ENCODE data around the gene CCDC167. TPM values are rescaled to one million over a fixed set of nuclear protein-coding genes. Genes with fewer than 3 reads are reported as not detected.

CCDC167 gene
- total RNA-seq, 1 donor from 2014 or later, result 73.1 TPM

DNA sequence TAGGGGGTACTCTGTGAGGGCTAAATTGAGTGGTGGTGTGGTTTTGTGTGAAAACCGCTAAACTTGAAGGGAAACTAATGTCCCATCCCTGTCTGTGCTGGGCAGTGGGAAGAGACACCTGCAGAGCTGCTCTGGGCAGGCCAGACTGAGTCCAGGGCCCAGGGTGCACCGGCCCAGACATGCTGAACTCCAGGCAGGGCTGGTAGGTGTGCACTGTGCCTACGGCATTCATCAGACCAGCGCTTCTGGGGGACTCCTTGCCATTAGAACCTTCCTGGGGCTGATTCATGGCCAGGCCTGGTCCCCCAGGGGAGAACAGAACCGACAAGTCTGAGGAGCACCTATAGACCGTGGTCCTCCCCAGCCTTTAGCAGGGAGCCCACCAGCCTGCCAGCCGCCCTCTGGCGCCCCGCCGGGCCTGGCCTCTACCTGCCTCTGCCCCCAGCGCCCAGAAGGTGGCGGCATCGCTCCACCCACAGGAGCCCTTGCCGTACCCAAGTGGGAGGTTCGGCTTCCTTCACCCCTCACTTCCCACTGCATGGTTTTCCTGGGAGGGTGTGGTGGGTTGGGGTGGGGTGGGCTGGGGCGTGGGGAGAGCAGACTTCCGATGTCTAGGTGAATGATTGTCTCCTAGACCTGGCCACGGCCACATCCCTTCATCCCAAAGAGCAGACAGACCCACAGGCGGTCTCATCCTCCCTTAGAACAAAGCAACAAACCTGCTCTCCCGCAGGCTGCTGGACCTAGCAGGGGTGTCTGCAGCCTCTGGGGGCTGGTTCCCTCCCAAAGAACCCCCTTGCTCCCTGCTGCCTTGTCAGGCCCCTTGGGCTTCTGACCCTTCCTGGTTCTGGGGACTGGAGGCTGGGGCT is 15.5 kb downstream of the CCDC167 start:
- no peak overlapping the region for H3K27ac Mint-ChIP-seq (ENCODE audit: unreplicated experiment)
- no peaks in the 10 kb centered on the region for H3K9me3 Mint-ChIP-seq
- peaks cover 38% of the 10 kb centered on the region for H3K4me1 Mint-ChIP-seq
- TF ChIP-seq, protein P1, sequence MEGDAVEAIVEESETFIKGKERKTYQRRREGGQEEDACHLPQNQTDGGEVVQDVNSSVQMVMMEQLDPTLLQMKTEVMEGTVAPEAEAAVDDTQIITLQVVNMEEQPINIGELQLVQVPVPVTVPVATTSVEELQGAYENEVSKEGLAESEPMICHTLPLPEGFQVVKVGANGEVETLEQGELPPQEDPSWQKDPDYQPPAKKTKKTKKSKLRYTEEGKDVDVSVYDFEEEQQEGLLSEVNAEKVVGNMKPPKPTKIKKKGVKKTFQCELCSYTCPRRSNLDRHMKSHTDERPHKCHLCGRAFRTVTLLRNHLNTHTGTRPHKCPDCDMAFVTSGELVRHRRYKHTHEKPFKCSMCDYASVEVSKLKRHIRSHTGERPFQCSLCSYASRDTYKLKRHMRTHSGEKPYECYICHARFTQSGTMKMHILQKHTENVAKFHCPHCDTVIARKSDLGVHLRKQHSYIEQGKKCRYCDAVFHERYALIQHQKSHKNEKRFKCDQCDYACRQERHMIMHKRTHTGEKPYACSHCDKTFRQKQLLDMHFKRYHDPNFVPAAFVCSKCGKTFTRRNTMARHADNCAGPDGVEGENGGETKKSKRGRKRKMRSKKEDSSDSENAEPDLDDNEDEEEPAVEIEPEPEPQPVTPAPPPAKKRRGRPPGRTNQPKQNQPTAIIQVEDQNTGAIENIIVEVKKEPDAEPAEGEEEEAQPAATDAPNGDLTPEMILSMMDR (conservative IDR thresholded peaks at IDR 0.05), result peak; percentile 82
- peak; percentile 72 for DNase-seq (ENCODE audit: low read depth, low spot score)
- H3K36me3 Mint-ChIP-seq (ENCODE audit: low read depth), result no peaks in the 10 kb centered on the region
- H3K27me3 Mint-ChIP-seq (ENCODE audit: low read depth), result no peaks in the 10 kb centered on the region
- H3K4me3 Mint-ChIP-seq, result no peak overlapping the region

- Mint-ChIP-seq H3K4me3 (no peak overlapping the region), H3K4me1 (peaks cover 33% of the 10 kb centered on the region), H3K36me3 (ENCODE audit: low read depth) (no peaks in the 10 kb centered on the region), H3K9me3 (no peaks in the 10 kb centered on the region), H3K27ac (ENCODE audit: unreplicated experiment) (peak overlapping the region; percentile 50), H3K27me3 (ENCODE audit: low read depth) (no peaks in the 10 kb centered on the region)
- TF ChIP-seq, protein P1 (conservative IDR thresholded peaks at IDR 0.05), result no peak
- DNase-seq (ENCODE audit: low read depth, low spot score), result no peak
Observed at GRCh38 chr6:37483252-37483901, 16.3 kb downstream of the CCDC167 start.

DNA sequence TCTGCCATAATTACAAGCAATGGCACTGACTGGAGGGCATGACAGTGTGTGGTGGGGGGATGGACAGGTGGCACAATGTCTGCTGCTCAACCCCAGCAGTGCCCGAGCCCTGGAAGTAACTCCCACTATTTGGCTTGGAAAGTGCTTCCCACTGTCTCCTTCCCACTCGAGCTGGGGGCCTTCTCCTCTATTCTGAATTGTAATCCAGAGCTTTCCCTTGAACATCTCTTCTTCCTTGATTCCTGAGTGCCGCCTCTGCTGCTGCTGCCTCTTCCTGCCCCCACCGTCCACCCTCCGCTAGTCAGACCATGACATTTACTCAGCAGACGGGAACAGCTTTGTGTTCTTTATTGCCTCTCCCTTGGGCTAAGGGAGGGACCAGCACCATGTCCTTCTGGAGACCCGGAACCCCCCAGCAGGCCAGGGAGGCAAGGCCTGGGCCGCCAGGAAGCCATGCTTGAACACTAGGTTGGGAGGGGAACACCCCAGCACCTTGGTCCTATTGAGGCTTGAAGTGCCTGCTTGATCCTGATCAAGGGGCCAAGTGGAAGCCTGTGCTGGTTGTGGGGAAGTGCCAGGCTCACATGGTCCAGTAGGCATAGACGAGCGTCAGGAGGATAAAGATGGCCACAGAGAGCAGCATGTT is 17.0 kb downstream of the CCDC167 start:
- Mint-ChIP-seq H3K4me1 (peaks cover 27% of the 10 kb centered on the region), H3K36me3 (ENCODE audit: low read depth) (no peaks in the 10 kb centered on the region), H3K9me3 (no peaks in the 10 kb centered on the region), H3K4me3 (peak overlapping the region; percentile 45), H3K27ac (ENCODE audit: unreplicated experiment) (peak overlapping the region; percentile 50), H3K27me3 (ENCODE audit: low read depth) (no peaks in the 10 kb centered on the region)
- TF ChIP-seq, protein P1 (conservative IDR thresholded peaks at IDR 0.05), result no peak
- no peak for DNase-seq (ENCODE audit: low read depth, low spot score)

- Mint-ChIP-seq H3K9me3 (no peaks in the 10 kb centered on the region), H3K36me3 (ENCODE audit: low read depth) (no peaks in the 10 kb centered on the region), H3K4me1 (peaks cover 26% of the 10 kb centered on the region), H3K27ac (ENCODE audit: unreplicated experiment) (peak overlapping the region; percentile 89), H3K27me3 (ENCODE audit: low read depth) (no peaks in the 10 kb centered on the region), H3K4me3 (peak overlapping the region; percentile 45)
- DNase-seq (ENCODE audit: low read depth, low spot score), result no peak
- TF ChIP-seq, protein P1 (conservative IDR thresholded peaks at IDR 0.05), result no peak
Observed at GRCh38 chr6:37481711-37482605, 17.7 kb downstream of the CCDC167 start.
